Activated gamma-delta T cell treated with Interleukin-2 at 50 U/mL for 16 hours (primary cell): ENCODE results near the gene SERPINA3.
"Not testable (repeated sequence)": the region's sequence is repeated elsewhere in the genome, so short reads cannot be mapped to it uniquely, and the experiment has no call there.

Source experiments
- DNase-seq: peaks from one replicate; pipeline ENCODE4 v3.0.0-alpha.2; 2020

The SERPINA3 gene

GRCh38 chr14:94636744-94637412 is 24.7 kb downstream of the SERPINA3 start:
- no peak for DNase-seq

GRCh38 chr14:94637814-94638213 is 25.6 kb downstream of the SERPINA3 start:
- not testable (repeated sequence) for DNase-seq

- no peak for DNase-seq
These were observed 26.1 kb downstream of the SERPINA3 start for GRCh38 chr14:94638339-94638738.

- DNase-seq: no peak
These were observed 27.0 kb downstream of the SERPINA3 start for GRCh38 chr14:94638961-94639817.

GRCh38 chr14:94640721-94641631 is 28.8 kb downstream of the SERPINA3 start:
- no peak for DNase-seq

GRCh38 chr14:94641632-94641955 is 29.4 kb downstream of the SERPINA3 start:
- no peak for DNase-seq

- DNase-seq: no peak
These were observed 31.3 kb downstream of the SERPINA3 start for GRCh38 chr14:94643316-94644101.

- DNase-seq: no peak
These were observed 31.9 kb downstream of the SERPINA3 start for GRCh38 chr14:94644102-94644535.

GRCh38 chr14:94646066-94646465 is 33.9 kb downstream of the SERPINA3 start:
- no peak for DNase-seq

- DNase-seq: no peak
These were observed 34.3 kb downstream of the SERPINA3 start for GRCh38 chr14:94646481-94646880.

GRCh38 chr14:94648801-94649200 is 36.6 kb downstream of the SERPINA3 start:
- no peak for DNase-seq

- no peak for DNase-seq
These were observed 37.6 kb downstream of the SERPINA3 start for GRCh38 chr14:94649543-94650443.

GRCh38 chr14:94650444-94650775 is 38.2 kb downstream of the SERPINA3 start:
- no peak for DNase-seq

- no peak for DNase-seq
These were observed 38.9 kb downstream of the SERPINA3 start for GRCh38 chr14:94650806-94651805.

GRCh38 chr14:94653321-94653720 is 41.1 kb downstream of the SERPINA3 start:
- no peak for DNase-seq

- DNase-seq: no peak
These were observed 42.1 kb downstream of the SERPINA3 start for GRCh38 chr14:94654071-94654861.

- DNase-seq: no peak
These were observed 43.0 kb downstream of the SERPINA3 start for GRCh38 chr14:94655169-94655710.

- DNase-seq: no peak
These were observed 43.9 kb downstream of the SERPINA3 start for GRCh38 chr14:94656043-94656442.

GRCh38 chr14:94659256-94659655 is 47.1 kb downstream of the SERPINA3 start:
- no peak for DNase-seq
